Measurements from ENCODE around the gene HUS1. TPM values are rescaled to one million over a fixed set of nuclear protein-coding genes. Genes with fewer than 3 reads are reported as not detected.
A peak's percentile ranks its signal among the peaks of the same experiment; 100 is the strongest.
"Not testable (repeated sequence)": the region's sequence is repeated elsewhere in the genome, so short reads cannot be mapped to it uniquely, and the experiment has no call there.

The HUS1 gene
- total RNA-seq, 2 donors from 2014 or later = 22.8 to 23.1 TPM

GRCh38 chr7:47948141-47948790 lies 31.1 kb downstream of the HUS1 start, which contains the start of gene PKD1L1:
PKD1L1 (minus strand) TSS chr7:47948466; CDS start chr7:47948440, 26 bp downstream.
- intact Hi-C loops (cut with DNase I) = loop anchor here (5.0 to 10.0 kb wide), 2 partner anchors 157 to 159 kb away; no protein-coding TSS in a partner anchor
- DNase-seq (ENCODE audit: low spot score) = no peak

DNA sequence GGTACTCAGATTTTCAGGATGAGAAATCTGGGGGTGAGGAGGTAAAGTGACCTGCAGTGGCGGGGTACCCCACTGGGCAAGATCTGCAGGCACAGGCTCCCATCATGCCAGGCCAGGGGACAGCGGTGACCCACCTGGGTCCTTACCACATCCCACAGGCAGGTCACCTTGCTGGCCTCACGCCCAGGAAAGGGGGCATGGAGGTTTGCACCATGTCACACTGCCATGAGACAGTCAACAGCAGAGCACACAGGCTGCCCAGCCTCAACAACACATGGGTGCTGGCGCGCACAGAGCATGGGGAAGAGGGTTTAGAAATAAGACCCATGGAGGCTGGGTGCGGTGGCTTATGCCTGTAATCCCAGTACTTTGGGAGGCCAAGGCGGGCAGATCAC lies 32.1 kb downstream of the HUS1 start:
- intact Hi-C loops (cut with DNase I) = loop anchor here (5.0 to 10.0 kb wide), 2 partner anchors 157 to 160 kb away; no protein-coding TSS in a partner anchor
- no peak for DNase-seq (ENCODE audit: low spot score)

DNA sequence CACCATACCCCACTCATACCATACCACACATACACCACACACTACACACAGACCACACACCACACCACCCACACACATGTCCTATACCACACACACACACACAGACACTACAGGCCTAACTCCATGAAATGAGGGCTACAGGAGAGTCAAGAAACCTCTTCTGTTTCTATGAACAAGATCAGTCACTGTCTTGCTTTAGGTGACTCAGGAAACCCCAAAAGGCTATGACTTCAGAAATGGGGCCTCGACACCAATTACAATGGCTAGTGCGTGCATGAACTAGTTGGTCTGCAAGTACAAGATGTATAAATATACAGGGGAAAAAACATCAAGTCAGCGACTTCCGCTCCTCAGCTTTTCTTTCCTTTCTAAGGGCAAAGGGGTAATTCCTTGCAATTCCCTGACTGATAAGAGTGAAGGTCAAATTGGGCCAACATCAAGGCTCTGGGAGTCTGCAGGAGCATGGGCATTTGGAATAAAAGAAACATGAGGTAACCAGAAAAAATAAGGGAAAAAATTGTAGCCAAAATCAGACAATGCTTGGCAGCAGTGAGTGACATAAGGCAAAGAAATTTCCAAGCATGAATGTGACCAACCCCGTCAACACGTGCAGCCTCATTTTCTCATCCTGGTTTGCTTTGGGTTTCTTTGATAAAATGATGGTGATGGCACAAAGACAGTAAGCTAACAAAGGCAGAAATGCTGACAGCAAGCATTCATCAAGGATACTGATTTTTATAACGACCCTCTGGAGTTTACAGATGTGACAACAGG lies 32.6 kb downstream of the HUS1 start:
- intact Hi-C loops (cut with DNase I) = loop anchor here (5.0 to 10.0 kb wide), 2 partner anchors 158 to 161 kb away; no protein-coding TSS in a partner anchor

DNA sequence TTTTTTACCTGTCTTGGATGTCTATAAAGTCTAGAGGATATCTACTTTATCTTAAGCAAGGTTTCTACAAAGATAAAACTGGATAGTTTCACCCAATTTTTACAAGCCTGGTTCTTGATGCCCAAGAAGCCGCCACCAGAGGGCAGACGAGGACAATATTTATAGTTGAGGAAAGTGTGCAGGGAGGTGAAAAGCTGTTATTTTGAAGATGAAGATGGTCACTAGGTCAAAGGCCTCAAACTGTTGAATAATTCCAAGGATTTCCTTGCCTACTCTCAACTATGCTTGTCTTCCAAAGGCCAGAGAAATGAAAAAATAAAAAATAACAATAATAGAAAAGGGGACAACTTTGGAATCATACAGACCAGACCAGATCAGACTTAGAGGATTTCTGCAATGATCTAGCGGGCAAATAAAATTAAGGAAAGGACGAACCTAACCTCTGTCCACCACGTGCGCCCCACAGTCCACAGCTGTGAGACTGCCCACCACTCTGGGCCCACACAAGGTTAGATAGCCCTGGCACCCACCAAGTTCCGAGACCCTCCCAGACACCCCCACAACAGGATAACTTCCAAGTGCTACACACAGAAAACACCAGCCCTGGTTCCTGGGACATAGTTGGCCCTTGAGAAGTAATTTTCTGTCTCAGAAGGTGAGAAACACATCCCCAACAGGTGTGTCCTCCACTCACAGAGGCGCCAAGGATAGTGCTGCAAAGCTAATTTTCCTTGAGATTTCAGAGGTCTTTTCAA lies 34.0 kb downstream of the HUS1 start:
- DNase-seq (ENCODE audit: low spot score) = peak; percentile 92
- intact Hi-C loops (cut with DNase I) = loop anchor here (5.0 to 10.0 kb wide), 2 partner anchors 159 to 162 kb away; no protein-coding TSS in a partner anchor

More for the DNA sequence above, 32.6 kb downstream of the HUS1 start:
- DNase-seq (ENCODE audit: low spot score) = no peak

- no peak for DNase-seq (ENCODE audit: low spot score)
These were observed 34.7 kb downstream of the HUS1 start for GRCh38 chr7:47944536-47945260.

GRCh38 chr7:47943676-47944474 lies 35.5 kb downstream of the HUS1 start:
- intact Hi-C loops (cut with DNase I) = loop anchor here in 1 of 2 donors (10.0 kb wide), 1 partner anchor 161 kb away; no protein-coding TSS in a partner anchor
- no peak for DNase-seq (ENCODE audit: low spot score)

More at GRCh38 chr7:47944536-47945260, 34.7 kb downstream of the HUS1 start:
- intact Hi-C loops (cut with DNase I) = loop anchor here (5.0 to 10.0 kb wide), 2 partner anchors 160 to 163 kb away; no protein-coding TSS in a partner anchor

DNA sequence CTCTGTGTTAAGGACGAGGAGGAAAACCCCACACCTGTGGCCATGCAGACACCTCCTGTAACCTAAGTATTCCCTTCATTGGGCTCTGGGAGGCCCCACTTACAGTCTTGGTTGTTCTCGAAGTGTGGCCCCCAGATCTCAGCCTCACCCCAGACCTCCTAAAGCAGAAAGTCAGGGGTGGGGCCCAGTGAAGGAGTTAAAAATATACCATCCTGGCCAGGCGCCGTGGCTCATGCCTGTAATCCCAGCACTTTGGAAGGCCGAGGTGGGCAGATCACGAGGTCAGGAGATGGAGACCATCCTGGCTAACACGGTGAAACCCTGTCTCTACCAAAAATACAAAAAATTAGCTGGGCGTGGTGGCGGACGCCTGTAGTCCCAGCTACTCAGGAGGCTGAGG lies 36.8 kb downstream of the HUS1 start:
- intact Hi-C loops (cut with DNase I) = loop anchor here in 1 of 2 donors (10.0 kb wide), 1 partner anchor 162 kb away; no protein-coding TSS in a partner anchor
- DNase-seq (ENCODE audit: low spot score) = not testable (repeated sequence)

DNA sequence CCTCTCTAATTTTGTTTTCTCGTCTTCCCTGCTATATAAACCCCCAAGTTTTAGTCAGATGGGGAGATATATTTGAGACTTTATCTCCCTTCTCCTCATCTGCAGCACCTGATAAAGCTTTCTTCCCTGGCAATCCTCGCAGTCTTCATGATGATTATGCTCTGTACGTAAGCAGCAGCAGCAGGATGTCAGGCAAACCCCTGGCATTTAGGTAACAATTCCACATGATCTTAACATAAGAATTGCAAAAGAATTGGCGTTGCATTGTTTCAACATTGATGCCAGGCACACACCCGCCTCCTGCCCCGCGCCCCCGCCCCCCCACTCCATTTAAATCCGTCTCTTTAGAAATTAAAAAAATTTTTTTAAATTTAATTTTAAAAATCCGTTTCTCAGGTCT lies 37.3 kb downstream of the HUS1 start:
- intact Hi-C loops (cut with DNase I) = loop anchor here in 1 of 2 donors (10.0 kb wide), 1 partner anchor 163 kb away; no protein-coding TSS in a partner anchor
- no peak for DNase-seq (ENCODE audit: low spot score)

DNA sequence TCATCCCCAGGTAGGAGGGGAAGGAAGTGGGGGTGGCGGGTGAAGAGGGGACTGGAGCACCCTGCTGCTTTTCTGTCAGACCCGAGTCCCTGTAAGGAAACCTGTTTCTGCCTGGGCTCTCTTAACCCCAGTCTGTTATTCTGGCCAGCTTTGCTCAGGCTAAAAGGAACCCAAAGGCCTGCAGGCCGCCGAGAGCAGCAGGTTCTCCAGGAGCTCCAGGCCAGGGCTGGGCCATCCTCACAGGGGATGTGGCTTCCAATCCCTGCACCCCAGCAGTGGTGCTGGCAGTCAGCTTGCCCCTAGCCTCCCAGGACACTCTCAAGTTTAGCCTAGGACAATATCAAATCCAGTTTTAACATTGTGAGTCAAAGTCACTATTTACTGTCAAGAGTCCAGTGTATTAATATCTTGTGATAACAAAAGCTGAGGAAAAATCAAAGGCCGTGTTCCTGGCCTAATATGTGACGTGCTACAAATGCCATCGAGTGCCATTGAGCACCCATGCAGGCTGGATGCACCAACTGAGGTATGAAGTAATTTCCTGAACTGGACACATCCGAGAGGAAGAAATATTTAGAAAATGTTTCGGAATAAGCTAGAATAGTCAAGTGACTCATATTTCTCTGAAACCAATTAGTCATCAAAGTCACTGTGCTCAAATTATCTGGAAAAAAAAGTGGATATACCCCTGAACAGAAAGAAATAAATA lies 38.1 kb downstream of the HUS1 start:
- intact Hi-C loops (cut with DNase I) = loop anchor here in 1 of 2 donors (10.0 kb wide), 1 partner anchor 164 kb away; no protein-coding TSS in a partner anchor
- DNase-seq (ENCODE audit: low spot score) = peak; percentile 92

DNA sequence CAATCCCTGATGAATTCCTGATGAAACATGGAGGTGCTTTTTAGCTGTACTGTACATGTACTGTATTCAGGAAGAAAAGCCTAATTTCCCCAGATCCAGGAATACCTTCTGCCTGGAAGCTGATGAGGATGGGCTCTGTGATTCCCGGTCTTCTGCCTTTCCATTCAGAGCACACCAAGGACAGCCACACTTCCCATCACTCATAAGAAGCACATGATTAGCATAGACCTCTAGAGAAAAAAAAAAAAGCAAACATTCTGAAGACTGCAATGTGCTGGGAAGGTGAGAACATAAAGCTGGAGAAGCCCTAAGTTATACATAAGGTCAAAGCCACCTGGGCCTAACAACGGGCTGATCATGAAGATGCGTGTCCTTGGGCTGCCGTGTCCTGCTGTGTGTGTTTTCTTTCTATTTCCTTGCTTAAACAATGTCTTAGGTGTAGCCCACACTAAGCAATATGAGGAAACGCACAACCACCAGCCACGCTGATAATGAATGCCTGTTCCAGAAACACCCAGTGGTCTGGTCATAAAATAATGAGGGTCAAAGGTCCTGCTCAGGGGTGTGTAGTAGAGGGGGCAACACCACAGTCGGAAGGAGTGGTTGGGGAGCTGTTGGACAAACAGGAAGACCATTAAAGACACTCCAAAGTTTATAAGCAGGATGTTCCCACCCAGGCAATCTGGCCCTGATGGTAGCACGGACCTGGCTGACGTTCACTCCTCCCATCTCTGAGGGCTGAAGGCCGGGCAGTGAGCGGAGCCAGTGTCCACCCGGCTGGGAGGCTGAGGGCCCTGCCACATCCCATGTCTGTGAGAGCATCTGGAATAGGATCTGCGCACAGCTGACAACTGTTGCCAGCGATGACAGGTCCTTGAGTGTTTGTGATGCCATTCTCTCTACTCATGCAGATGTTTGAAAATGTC lies 39.1 kb downstream of the HUS1 start:
- intact Hi-C loops (cut with DNase I) = loop anchor here in 1 of 2 donors (10.0 kb wide), 1 partner anchor 164 kb away; no protein-coding TSS in a partner anchor

DNA sequence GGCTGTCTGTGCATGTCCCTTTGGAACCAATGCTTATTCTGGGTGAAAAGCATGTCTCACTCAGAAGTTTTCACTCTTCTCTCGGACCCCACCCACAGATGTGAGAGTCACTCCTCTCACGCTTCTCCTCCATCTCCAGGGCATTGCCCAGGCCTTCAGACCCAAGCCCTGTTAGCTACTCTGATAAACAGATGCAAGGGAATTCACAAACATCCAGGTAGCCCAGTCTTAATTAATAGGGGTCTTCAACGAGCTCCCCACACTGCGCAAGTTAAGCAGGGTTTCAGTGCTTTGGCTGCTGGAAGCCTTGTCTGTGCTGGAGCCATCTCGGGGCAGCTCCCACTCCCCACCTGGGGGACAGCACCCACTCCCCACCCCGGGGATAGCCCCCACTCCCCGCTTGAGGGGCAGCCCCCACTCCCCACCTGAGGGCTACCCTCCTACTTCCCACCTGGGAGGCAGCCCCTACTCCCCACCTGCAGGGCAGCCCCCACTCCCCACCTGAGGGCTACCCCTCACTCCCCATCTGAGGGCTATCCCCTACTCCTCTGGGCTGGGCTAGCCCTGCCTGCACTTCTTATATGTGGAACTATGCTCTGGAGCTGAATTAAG lies 39.9 kb downstream of the HUS1 start:
- intact Hi-C loops (cut with DNase I) = loop anchor here in 1 of 2 donors (10.0 kb wide), 1 partner anchor 165 kb away; no protein-coding TSS in a partner anchor
- DNase-seq (ENCODE audit: low spot score) = no peak

More for the DNA sequence above, 39.1 kb downstream of the HUS1 start:
- no peak for DNase-seq (ENCODE audit: low spot score)

- intact Hi-C loops (cut with DNase I) = no loop called here
- no peak for DNase-seq (ENCODE audit: low spot score)
These were observed 40.7 kb downstream of the HUS1 start for GRCh38 chr7:47938574-47939165.

DNA sequence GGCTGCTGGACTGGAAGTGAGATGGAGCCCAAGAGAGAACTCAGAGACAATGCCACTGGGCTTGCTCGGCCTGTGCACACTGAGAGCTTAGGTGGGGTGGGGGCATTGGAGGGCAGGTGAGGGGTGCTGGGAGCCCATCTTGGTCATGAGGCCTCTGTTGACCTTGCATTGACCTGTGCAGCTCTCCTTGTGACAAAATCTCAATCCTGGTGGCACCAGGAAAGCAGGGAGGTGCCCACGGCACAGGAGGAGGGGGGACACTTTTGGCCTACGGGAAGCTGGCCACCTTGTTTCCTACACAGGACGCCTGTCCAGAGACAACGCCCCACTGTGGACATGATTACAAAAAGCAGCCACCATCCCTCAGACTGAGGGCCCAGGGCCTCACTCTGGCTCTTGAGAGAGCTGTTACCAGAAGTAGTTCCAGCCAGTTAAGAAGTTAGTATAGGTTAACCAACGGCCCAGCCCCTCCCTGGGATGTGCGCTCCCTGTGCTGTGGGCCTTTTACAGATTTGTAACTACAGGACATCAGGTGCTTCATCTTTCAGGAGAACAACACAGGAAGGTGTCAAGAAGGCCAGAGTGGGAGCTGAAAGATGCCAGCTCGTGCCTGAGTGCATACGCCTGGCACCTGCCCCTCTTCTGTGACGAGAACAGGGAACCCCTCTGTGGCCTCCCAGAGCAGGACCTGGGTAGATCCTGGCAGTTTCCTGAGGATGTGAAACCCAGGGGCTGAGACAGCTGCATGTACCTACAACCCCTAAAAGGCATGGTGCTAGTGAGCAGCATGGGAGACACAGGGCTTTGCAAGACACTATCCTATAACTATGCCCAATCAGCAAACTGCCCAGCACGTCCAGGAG lies 41.5 kb downstream of the HUS1 start:
- intact Hi-C loops (cut with DNase I) = no loop called here
- no peak for DNase-seq (ENCODE audit: low spot score)

DNA sequence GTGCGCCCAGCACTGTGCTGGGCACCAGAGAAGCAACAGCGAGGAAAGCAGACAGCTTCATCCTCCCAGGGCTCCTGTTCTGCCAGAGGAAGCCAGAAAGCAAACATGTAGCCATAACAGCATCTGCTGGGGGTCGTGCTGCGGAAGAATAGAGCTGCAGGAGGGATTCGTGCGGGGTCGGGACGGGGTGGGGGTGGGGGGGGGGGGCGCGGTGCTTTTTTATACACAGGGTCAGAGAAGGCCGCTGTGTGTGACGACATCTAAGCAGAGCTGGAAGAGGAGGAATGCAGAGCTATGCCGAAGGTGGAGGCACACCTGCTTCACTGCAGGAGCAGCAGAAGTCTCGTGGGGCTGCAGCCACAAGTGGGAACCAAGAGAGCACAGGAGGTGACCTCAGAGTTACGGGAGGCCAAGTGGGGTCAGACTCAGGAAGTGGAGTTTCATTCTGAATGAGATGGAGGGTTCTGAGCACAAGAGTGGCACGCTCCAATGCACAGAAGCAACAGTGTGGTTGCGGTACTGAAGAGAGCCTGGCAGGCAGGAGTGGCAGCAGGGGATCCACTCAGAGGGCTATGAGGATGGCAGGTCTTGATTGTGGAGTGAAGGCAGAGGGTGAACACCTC lies 42.2 kb downstream of the HUS1 start:
- no peak for DNase-seq (ENCODE audit: low spot score)
- intact Hi-C loops (cut with DNase I) = no loop called here
